HEK293 (cell line): ENCODE results near the gene S1PR5.

ENCODE experiments used
- CTCF ChIA-PET: fragments of 350-600 bp; formaldehyde crosslinking; extraction: SDS; loops from one replicate; lab custom pipeline; 2021; ENCODE audit warnings: antibody characterized with exemption; lab: Yijun Ruan, JAX
- POLR2A ChIA-PET: fragments of 300-600 bp; formaldehyde crosslinking; extraction: SDS; loops from one replicate; lab custom pipeline; 2020; ENCODE audit warnings: antibody characterized with exemption, inconsistent platforms; lab: Yijun Ruan, JAX
- H3K27ac ChIP-seq: fragments of 200-500 bp; sonication (Bioruptor generic); 2 replicates; pipeline ENCODE4 v1.5.1; 2014; ENCODE audit warnings: low read depth, low read length, control low read depth, inconsistent platforms; ENCODE audit errors: extremely low read depth
- H3K36me3 ChIP-seq, 2 experiments: fragments of 200-500 bp in 1 of 2; sonication (Bioruptor generic) in 1 of 2; 1 replicate in 1 of 2; 2 replicates in 1 of 2; pipeline ENCODE4 v1.5.1; 2014 to 2017; ENCODE audit warnings: inconsistent platforms in 2 of 2, low read length in 2 of 2; ENCODE audit not compliant: control insufficient read depth in 2 of 2, insufficient read depth in 1 of 2
- H3K4me1 ChIP-seq: fragments of 200-500 bp; sonication (Bioruptor generic); 2 replicates; pipeline ENCODE4 v1.5.1; 2014; ENCODE audit warnings: mild to moderate bottlenecking, low read length, inconsistent platforms; ENCODE audit not compliant: control insufficient read depth, insufficient read depth
- H3K4me3 ChIP-seq: 2 replicates; pipeline ENCODE4 v1.5.1; 2011; ENCODE audit warnings: low read depth, mild to moderate bottlenecking, control low read depth, low read length, moderate library complexity
- H3K9me3 ChIP-seq: fragments of 200-500 bp; sonication (Bioruptor generic); 2 replicates; pipeline ENCODE4 v1.5.1; 2014; ENCODE audit warnings: low read depth, low read length, inconsistent platforms; ENCODE audit not compliant: control insufficient read depth, insufficient read depth
- EGR2 ChIP-seq: fragments of 450-650 bp; formaldehyde crosslinking; IDR thresholded peaks from 2 replicates; pipeline ENCODE4 v1.5.1; 2016; ENCODE audit warnings: low read depth, missing biosample characterization, missing genetic modification characterization
- FEZF1 ChIP-seq: fragments of 450-650 bp; formaldehyde crosslinking; IDR thresholded peaks from 2 replicates; pipeline ENCODE4 v1.5.1; 2016; ENCODE audit warnings: missing biosample characterization, missing genetic modification characterization
- YY1 ChIP-seq: fragments of 450-650 bp; formaldehyde crosslinking; IDR thresholded peaks from 2 replicates; pipeline ENCODE4 v1.5.1; 2018; ENCODE audit warnings: missing biosample characterization, missing genetic modification characterization
- ZBTB17 ChIP-seq: fragments of 450-650 bp; formaldehyde crosslinking; IDR thresholded peaks from 2 replicates; pipeline ENCODE4 v1.5.1; 2016; ENCODE audit warnings: missing biosample characterization, missing genetic modification characterization
- ZNF121 ChIP-seq: fragments of 450-650 bp; formaldehyde crosslinking; IDR thresholded peaks from 2 replicates; pipeline ENCODE4 v1.5.1; 2016; ENCODE audit warnings: missing biosample characterization, missing genetic modification characterization
- ZNF175 ChIP-seq: fragments of 450-650 bp; formaldehyde crosslinking; IDR thresholded peaks from 2 replicates; pipeline ENCODE4 v1.5.1; 2016; ENCODE audit warnings: missing biosample characterization, missing genetic modification characterization
- ZNF23 ChIP-seq: fragments of 450-650 bp; formaldehyde crosslinking; IDR thresholded peaks from 2 replicates; pipeline ENCODE4 v1.5.1; 2016; ENCODE audit warnings: missing biosample characterization, missing genetic modification characterization, borderline replicate concordance
- ZNF24 ChIP-seq: fragments of 450-650 bp; formaldehyde crosslinking; IDR thresholded peaks from 2 replicates; pipeline ENCODE4 v1.5.1; 2016; ENCODE audit warnings: missing biosample characterization, missing genetic modification characterization
- ZNF416 ChIP-seq: fragments of 450-650 bp; formaldehyde crosslinking; IDR thresholded peaks from 2 replicates; pipeline ENCODE4 v1.5.1; 2016; ENCODE audit warnings: missing biosample characterization, missing genetic modification characterization
- ZNF629 ChIP-seq: fragments of 450-650 bp; formaldehyde crosslinking; IDR thresholded peaks from 2 replicates; pipeline ENCODE4 v1.5.1; 2017; ENCODE audit warnings: missing biosample characterization, missing genetic modification characterization
- ZNF677 ChIP-seq: fragments of 450-650 bp; IDR thresholded peaks from 2 replicates; pipeline ENCODE4 v1.5.0; 2018; ENCODE audit warnings: missing biosample characterization, mild to moderate bottlenecking, missing genetic modification characterization, moderate library complexity
- ZNF777 ChIP-seq: fragments of 450-650 bp; formaldehyde crosslinking; IDR thresholded peaks from 2 replicates; pipeline ENCODE4 v1.5.1; 2017; ENCODE audit warnings: missing biosample characterization, missing genetic modification characterization, borderline replicate concordance
- ZNF837 ChIP-seq: fragments of 450-650 bp; formaldehyde crosslinking; IDR thresholded peaks from 2 replicates; pipeline ENCODE4 v1.5.1; 2016; ENCODE audit warnings: missing biosample characterization, missing genetic modification characterization
- ZNF843 ChIP-seq: fragments of 450-650 bp; formaldehyde crosslinking; IDR thresholded peaks from 2 replicates; pipeline ENCODE4 v1.5.1; 2016; ENCODE audit warnings: missing biosample characterization, missing genetic modification characterization
- TF ChIP-seq, protein P1 (sequence below): fragments of 450-650 bp; formaldehyde crosslinking; IDR thresholded peaks from 2 replicates; pipeline ENCODE4 v1.5.1; 2016; ENCODE audit warnings: missing biosample characterization, missing genetic modification characterization
- TF ChIP-seq, protein P2 (sequence below): fragments of 450-650 bp; formaldehyde crosslinking; IDR thresholded peaks from 2 replicates; pipeline ENCODE4 v1.5.0; 2017; ENCODE audit warnings: missing biosample characterization, missing genetic modification characterization, borderline replicate concordance
- TF ChIP-seq, protein P3 (sequence below): fragments of 450-650 bp; formaldehyde crosslinking; IDR thresholded peaks from 2 replicates; pipeline ENCODE4 v1.5.1; 2016; ENCODE audit warnings: missing biosample characterization, missing genetic modification characterization
- TF ChIP-seq, protein P4 (sequence below): fragments of 450-650 bp; formaldehyde crosslinking; IDR thresholded peaks from 2 replicates; pipeline ENCODE4 v1.5.1; 2017; ENCODE audit warnings: missing biosample characterization, missing genetic modification characterization

The S1PR5 gene

DNA sequence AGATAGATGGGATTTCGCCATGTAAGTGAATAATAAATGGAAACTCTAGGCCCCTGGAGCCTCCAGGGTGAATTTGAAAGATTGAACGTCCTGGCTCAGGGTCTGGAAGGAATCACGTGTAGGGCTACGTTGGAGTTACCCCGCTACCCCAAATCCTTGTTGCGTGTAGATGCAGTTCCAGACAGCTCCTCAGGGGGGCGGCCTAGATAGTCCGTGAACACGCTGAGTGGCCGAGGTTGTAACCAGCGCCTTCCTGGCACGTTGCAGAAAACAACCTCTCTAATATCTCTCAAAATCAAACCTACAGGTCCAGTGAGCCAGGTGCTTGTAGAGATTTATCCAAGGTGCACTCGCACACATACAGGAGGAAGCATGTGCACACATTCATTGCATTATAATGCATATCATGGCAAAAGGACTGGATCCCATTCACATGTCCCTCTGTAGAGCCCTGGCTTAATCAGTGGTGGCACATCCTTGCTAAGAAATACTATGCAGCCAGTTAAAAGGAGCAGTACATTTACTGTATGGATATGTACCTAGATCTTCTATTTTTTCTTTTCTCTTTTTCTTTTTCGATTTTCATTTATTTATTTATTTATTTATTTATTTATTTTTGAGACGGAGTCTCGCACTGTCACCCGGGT lies 11.5 kb downstream of the S1PR5 start (continued):
- TF ChIP-seq, protein P1, sequence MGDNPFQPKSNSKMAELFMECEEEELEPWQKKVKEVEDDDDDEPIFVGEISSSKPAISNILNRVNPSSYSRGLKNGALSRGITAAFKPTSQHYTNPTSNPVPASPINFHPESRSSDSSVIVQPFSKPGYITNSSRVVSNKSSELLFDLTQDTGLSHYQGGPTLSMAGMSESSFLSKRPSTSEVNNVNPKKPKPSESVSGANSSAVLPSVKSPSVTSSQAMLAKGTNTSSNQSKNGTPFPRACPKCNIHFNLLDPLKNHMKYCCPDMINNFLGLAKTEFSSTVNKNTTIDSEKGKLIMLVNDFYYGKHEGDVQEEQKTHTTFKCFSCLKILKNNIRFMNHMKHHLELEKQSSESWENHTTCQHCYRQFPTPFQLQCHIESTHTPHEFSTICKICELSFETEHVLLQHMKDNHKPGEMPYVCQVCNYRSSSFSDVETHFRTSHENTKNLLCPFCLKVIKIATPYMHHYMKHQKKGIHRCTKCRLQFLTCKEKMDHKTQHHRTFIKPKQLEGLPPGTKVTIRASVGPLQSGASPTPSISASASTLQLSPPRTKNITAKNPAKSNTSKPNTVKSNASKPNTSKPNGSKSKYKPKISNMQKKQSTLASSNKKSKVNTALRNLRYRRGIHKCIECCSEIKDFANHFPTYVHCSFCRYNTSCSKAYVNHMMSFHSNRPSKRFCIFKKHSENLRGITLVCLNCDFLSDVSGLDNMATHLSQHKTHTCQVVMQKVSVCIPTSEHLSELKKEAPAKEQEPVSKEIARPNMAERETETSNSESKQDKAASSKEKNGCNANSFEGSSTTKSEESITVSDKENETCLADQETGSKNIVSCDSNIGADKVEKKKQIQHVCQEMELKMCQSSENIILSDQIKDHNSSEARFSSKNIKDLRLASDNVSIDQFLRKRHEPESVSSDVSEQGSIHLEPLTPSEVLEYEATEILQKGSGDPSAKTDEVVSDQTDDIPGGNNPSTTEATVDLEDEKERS (tag by site-specific recombination) = peak; percentile 78; the same call in 1 of the 2 replicates
- TF ChIP-seq ZNF24 (tag by site-specific recombination) = no peak
- no peak for TF ChIP-seq ZNF175 (tag by site-specific recombination)
- no peak for TF ChIP-seq YY1 (tag by site-specific recombination)
- TF ChIP-seq ZNF416 (tag by site-specific recombination) = no peak
- TF ChIP-seq ZNF629 (tag by site-specific recombination) = no peak
- TF ChIP-seq ZNF23 (tag by site-specific recombination) = no peak
- TF ChIP-seq, protein P2, sequence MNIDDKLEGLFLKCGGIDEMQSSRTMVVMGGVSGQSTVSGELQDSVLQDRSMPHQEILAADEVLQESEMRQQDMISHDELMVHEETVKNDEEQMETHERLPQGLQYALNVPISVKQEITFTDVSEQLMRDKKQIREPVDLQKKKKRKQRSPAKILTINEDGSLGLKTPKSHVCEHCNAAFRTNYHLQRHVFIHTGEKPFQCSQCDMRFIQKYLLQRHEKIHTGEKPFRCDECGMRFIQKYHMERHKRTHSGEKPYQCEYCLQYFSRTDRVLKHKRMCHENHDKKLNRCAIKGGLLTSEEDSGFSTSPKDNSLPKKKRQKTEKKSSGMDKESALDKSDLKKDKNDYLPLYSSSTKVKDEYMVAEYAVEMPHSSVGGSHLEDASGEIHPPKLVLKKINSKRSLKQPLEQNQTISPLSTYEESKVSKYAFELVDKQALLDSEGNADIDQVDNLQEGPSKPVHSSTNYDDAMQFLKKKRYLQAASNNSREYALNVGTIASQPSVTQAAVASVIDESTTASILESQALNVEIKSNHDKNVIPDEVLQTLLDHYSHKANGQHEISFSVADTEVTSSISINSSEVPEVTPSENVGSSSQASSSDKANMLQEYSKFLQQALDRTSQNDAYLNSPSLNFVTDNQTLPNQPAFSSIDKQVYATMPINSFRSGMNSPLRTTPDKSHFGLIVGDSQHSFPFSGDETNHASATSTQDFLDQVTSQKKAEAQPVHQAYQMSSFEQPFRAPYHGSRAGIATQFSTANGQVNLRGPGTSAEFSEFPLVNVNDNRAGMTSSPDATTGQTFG (tag by site-specific recombination) = no peak
- TF ChIP-seq ZBTB17 (tag by site-specific recombination) = no peak
- no peak for TF ChIP-seq ZNF843 (tag by site-specific recombination)
- 0 out of 2 replicates have a peak, but pooled peaks have one; percentile 54 for TF ChIP-seq ZNF121 (tag by site-specific recombination)
- no peak for TF ChIP-seq ZNF677 (tag by site-specific recombination)
- TF ChIP-seq, protein P3, sequence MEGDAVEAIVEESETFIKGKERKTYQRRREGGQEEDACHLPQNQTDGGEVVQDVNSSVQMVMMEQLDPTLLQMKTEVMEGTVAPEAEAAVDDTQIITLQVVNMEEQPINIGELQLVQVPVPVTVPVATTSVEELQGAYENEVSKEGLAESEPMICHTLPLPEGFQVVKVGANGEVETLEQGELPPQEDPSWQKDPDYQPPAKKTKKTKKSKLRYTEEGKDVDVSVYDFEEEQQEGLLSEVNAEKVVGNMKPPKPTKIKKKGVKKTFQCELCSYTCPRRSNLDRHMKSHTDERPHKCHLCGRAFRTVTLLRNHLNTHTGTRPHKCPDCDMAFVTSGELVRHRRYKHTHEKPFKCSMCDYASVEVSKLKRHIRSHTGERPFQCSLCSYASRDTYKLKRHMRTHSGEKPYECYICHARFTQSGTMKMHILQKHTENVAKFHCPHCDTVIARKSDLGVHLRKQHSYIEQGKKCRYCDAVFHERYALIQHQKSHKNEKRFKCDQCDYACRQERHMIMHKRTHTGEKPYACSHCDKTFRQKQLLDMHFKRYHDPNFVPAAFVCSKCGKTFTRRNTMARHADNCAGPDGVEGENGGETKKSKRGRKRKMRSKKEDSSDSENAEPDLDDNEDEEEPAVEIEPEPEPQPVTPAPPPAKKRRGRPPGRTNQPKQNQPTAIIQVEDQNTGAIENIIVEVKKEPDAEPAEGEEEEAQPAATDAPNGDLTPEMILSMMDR (tag by site-specific recombination) = 0 out of 2 replicates have a peak, but pooled peaks have one; percentile 28
- TF ChIP-seq ZNF837 (tag by site-specific recombination) = no peak

DNA sequence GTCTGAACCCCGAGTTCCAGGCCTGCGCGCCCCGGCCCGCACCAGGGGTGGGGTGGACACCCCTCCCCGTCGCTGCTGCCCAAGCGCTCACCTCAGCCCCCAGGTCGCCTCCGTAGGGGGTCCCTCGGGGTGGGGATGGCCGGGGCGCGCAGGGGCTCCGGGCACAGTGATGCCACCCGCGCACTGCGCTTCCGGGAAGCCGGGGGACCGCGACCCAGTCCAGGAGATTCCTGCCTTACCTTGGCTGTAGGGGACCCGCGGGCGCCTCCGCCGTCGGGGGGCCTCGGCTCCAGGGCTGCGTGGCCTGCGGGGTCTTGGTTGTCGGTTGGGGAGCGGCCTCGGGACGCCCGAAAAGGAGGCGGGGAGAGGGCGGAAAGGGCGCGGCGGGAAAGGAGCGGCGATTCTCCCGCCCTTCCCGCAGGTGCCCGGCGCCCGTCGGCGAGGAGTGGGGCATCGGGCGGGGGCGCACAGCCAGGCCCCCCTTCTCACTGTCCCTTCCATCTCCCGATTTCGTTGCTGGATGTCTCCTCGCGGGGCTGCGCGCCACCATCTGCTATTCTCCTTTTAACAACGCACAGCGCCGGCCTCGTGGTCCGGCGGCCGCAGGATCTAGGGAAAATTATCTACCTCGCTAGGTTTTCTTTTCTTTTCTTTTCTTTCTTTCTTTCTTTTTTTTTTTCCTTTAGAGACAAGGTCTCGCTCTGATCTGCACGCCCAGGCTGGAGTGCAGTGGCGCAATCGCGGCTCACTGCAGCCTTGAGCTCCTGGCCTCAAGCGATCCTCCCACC lies 14.1 kb downstream of the S1PR5 start, which contains the start of gene KEAP1:
Gene KEAP1, minus strand, starts transcription at position 355 of the 788 bp plus-strand sequence. CDS start 3,323 bp downstream, outside the sequence.
- peak within 1 kb of the TSS; percentile 94 for H3K27ac ChIP-seq
- ChIA-PET POLR2A (interaction anchor here (0.6 to 0.7 kb wide), 4 partner anchors 23 to 247 kb away, joined by 3 to 4 read pairs (median 4); partner anchors contain the start of gene CDKN2D), CTCF (no interaction called here)
- H3K36me3 ChIP-seq = peaks cover 8 to 23% of the 10 kb centered on the region in 2 experiments; a peak in 2 of 3 replicates
- peaks cover 4% of the 10 kb centered on the region; the same call in 1 of the 2 replicates for H3K4me1 ChIP-seq
- peak within 1 kb of the TSS; percentile 85 for H3K4me3 ChIP-seq
- H3K9me3 ChIP-seq = no peaks in the 10 kb centered on the region
- TF ChIP-seq FEZF1 (tag by site-specific recombination) (no peak), ZNF777 (tag by site-specific recombination) (peak; percentile 60; the same call in 1 of the 2 replicates), EGR2 (no peak)
- TF ChIP-seq, protein P4, sequence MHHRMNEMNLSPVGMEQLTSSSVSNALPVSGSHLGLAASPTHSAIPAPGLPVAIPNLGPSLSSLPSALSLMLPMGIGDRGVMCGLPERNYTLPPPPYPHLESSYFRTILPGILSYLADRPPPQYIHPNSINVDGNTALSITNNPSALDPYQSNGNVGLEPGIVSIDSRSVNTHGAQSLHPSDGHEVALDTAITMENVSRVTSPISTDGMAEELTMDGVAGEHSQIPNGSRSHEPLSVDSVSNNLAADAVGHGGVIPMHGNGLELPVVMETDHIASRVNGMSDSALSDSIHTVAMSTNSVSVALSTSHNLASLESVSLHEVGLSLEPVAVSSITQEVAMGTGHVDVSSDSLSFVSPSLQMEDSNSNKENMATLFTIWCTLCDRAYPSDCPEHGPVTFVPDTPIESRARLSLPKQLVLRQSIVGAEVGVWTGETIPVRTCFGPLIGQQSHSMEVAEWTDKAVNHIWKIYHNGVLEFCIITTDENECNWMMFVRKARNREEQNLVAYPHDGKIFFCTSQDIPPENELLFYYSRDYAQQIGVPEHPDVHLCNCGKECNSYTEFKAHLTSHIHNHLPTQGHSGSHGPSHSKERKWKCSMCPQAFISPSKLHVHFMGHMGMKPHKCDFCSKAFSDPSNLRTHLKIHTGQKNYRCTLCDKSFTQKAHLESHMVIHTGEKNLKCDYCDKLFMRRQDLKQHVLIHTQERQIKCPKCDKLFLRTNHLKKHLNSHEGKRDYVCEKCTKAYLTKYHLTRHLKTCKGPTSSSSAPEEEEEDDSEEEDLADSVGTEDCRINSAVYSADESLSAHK (tag by site-specific recombination) = no peak
